SU-DHL-6 (cell line): Measurements from ENCODE around the gene B4GALNT4.

Experiments
- CTCF ChIP-seq: fragments of 200-600 bp; sonication (generic); IDR thresholded peaks from one replicate; pipeline ENCODE4 v1.5.1; 2017; ENCODE audit warnings: antibody characterized with exemption, mild to moderate bottlenecking, low read length, moderate library complexity; ENCODE audit not compliant: insufficient read depth, poor library complexity, severe bottlenecking
- EZH2phosphoT487 ChIP-seq: fragments of 200-600 bp; sonication (generic), shearing (Covaris generic); conservative IDR thresholded peaks from 2 replicates; pipeline ENCODE4 v1.6.1; 2018; ENCODE audit warnings: mild to moderate bottlenecking, antibody characterized with exemption, low read length, moderate library complexity, mixed read lengths

DNA sequence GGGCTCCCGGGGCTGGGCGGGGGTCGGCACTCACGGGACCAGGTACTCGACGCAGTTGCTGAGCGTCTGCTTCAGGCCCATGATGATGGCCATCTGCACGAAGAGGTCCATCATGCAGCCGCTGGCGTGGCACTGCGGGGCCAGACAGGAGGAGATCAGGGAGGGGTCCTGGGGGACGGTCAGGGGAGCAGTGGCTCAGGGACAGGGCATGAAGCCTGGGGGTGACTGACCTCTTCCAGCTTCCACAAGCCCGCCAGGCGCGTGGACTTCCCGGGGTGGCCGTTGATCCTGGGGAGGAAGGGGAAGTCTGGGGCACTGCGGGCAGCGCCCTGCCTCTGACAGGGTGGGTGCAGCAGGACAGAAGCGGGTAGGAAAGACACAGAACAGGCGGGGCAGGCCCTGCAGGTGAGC lies 51.6 kb downstream of the B4GALNT4 start:
- TF ChIP-seq CTCF (no peak), EZH2phosphoT487 (no peak)
